ENCODE results near the gene PRKN.

- TF ChIP-seq POLR2A (IDR thresholded peaks at IDR 0.05) (no peak), CTCF (IDR thresholded peaks at IDR 0.05) (no peak)
Measured at GRCh38 chr6:161487694-161488093, 1239.9 kb downstream of the PRKN start.

Measured in thyroid gland (tissue), 4 donors.